Esophagus muscularis mucosa (tissue), 4 donors: ENCODE measurements around the gene GGACT. TPM values are rescaled to one million over a fixed set of nuclear protein-coding genes. Genes with fewer than 3 reads are reported as not detected.

Source experiments
- DNase-seq: peaks from one replicate; pipeline ENCODE4 v3.0.0-alpha.2; 2017; ENCODE audit errors: extremely low spot score
- H3K27ac ChIP-seq, 4 donors: fragments of 200-600 bp; sonication (generic); replicated peaks in 1 of 4; 1 replicate in 3 of 4; 2 replicates in 1 of 4; pipeline ENCODE4 v1.5.1; 2016 to 2019; ENCODE audit warnings: mild to moderate bottlenecking in 1 of 4
- H3K27me3 ChIP-seq, 4 donors: fragments of 200-600 bp; sonication (generic); one replicate each; pipeline versions ENCODE4 v1.5.1 to v1.6.0; 2016 to 2019
- H3K36me3 ChIP-seq, 4 donors: fragments of 200-600 bp; sonication (generic); one replicate each; pipeline ENCODE4 v1.5.1; 2016 to 2019
- H3K4me1 ChIP-seq, 4 donors: fragments of 200-600 bp; sonication (generic); one replicate each; pipeline ENCODE4 v1.5.1; 2016 to 2019
- H3K4me3 ChIP-seq, 4 donors: fragments of 200-600 bp; sonication (generic); 1 replicate in 2 of 4; 2 replicates in 2 of 4; pipeline ENCODE4 v1.5.1; 2016 to 2019; ENCODE audit warnings: mild to moderate bottlenecking in 4 of 4, moderate library complexity in 1 of 4
- H3K9me3 ChIP-seq, 4 donors: fragments of 200-600 bp; sonication (generic); 1 replicate in 3 of 4; 2 replicates in 1 of 4; pipeline ENCODE4 v1.5.1; 2016 to 2019
- CTCF ChIP-seq, 3 experiments: fragments of 200-600 bp in 2 of 3; fragments of 450-650 bp in 1 of 3; sonication (generic) in 2 of 3; IDR thresholded peaks; one replicate each; pipeline ENCODE4 v1.5.1; 2017 to 2019; ENCODE audit warnings: antibody characterized with exemption in 3 of 3, mild to moderate bottlenecking in 2 of 3, moderate library complexity in 1 of 3
- EP300 ChIP-seq: sonication (generic); formaldehyde crosslinking; IDR thresholded peaks from one replicate; pipeline ENCODE4 v1.6.1; 2017; ENCODE audit warnings: antibody characterized with exemption
- POLR2A ChIP-seq: fragments of 450-650 bp; IDR thresholded peaks from one replicate; pipeline ENCODE4 v1.6.1; 2017; ENCODE audit warnings: antibody characterized with exemption, moderate library complexity, mild to moderate bottlenecking, low read depth
- POLR2AphosphoS5 ChIP-seq, 2 donors: sonication (generic); formaldehyde crosslinking; IDR thresholded peaks; one replicate each; pipeline ENCODE4 v1.6.1; 2017; ENCODE audit warnings: antibody characterized with exemption in 2 of 2
- WGBS: methylation state at CpG from one replicate; pipeline ENCODE4 v1.1.5; 2018; 5-methylcytosine and 5-hydroxymethylcytosine counted together
- intact Hi-C: fragments of 100-400 bp; cut with DNase I; formaldehyde crosslinking; loops from one replicate; pipeline ENCODE4 v1.15.1; 2023
- total RNA-seq, 4 donors: library from RNA; depleted of rRNA; stranded (reverse); fragments of >200 nt; gene quantifications; one replicate each; pipeline versions ENCODE4 v1.1.0 to v1.2.1, GENCODE V29; 2016

The GGACT gene
- total RNA-seq, 4 donors from 2014 or later = 1.2 to 2.9 (median 1.3) TPM

GRCh38 chr13:100535426-100536135, 53.0 kb downstream of the GGACT start:
- no peak for DNase-seq
- Histone ChIP-seq H3K4me3 (no peak overlapping the region), H3K4me1 (no peaks in the 10 kb centered on the region), H3K27ac (no peak overlapping the region), H3K36me3 (peaks cover 3 to 24% (median 14%) of the 10 kb centered on the region in 4 donors), H3K27me3 (no peaks in the 10 kb centered on the region), H3K9me3 (no peaks in the 10 kb centered on the region)
- WGBS = 88% methylated on average over 16 of the region's 16 CpGs
- intact Hi-C loops = no loop called here
- no peak for TF ChIP-seq POLR2AphosphoS5 (IDR thresholded peaks at IDR 0.05)
- no peak for TF ChIP-seq CTCF (IDR thresholded peaks at IDR 0.05)
- TF ChIP-seq POLR2A = no peak
- TF ChIP-seq EP300 = no peak

GRCh38 chr13:100534911-100535310, 53.7 kb downstream of the GGACT start:
- no peak for DNase-seq
- Histone ChIP-seq H3K27me3 (no peaks in the 10 kb centered on the region), H3K27ac (no peak overlapping the region), H3K36me3 (peaks cover 3 to 30% (median 16%) of the 10 kb centered on the region in 4 donors), H3K4me3 (no peak overlapping the region), H3K4me1 (no peaks in the 10 kb centered on the region), H3K9me3 (no peaks in the 10 kb centered on the region)
- WGBS = 90% methylated on average over 6 of the region's 6 CpGs
- intact Hi-C loops = no loop called here
- no peak for TF ChIP-seq EP300

- TF ChIP-seq CTCF (IDR thresholded peaks at IDR 0.05) (no peak), POLR2A (no peak), EP300 (no peak), POLR2AphosphoS5 (IDR thresholded peaks at IDR 0.05) (no peak)
- Histone ChIP-seq H3K4me1 (no peaks in the 10 kb centered on the region), H3K9me3 (no peaks in the 10 kb centered on the region), H3K27ac (no peak overlapping the region), H3K4me3 (no peak overlapping the region), H3K27me3 (no peaks in the 10 kb centered on the region), H3K36me3 (peaks cover 3 to 37% (median 19%) of the 10 kb centered on the region in 4 donors)
- intact Hi-C loops = no loop called here
- DNase-seq = no peak
- 97% methylated on average over 10 of the region's 13 CpGs for WGBS
These were observed 54.3 kb downstream of the GGACT start for GRCh38 chr13:100534147-100534843.

- TF ChIP-seq POLR2AphosphoS5 (IDR thresholded peaks at IDR 0.05) (no peak), EP300 (no peak), CTCF (IDR thresholded peaks at IDR 0.05) (no peak), POLR2A (no peak)
- H3K9me3 ChIP-seq = no peaks in the 10 kb centered on the region
- no peaks in the 10 kb centered on the region for H3K27me3 ChIP-seq
- intact Hi-C loops = no loop called here
- H3K4me1 ChIP-seq = no peaks in the 10 kb centered on the region
- 86% methylated on average over 19 of the region's 19 CpGs for WGBS
- no peak overlapping the region for H3K27ac ChIP-seq
- H3K4me3 ChIP-seq = no peak overlapping the region
- H3K36me3 ChIP-seq = peaks cover 3 to 43% (median 25%) of the 10 kb centered on the region in 4 donors
- DNase-seq = no peak
These were observed 55.0 kb downstream of the GGACT start for GRCh38 chr13:100533588-100534041.

GRCh38 chr13:100532836-100533435, 55.7 kb downstream of the GGACT start:
- no peak overlapping the region for H3K4me3 ChIP-seq
- peaks cover 3 to 50% (median 29%) of the 10 kb centered on the region in 4 donors for H3K36me3 ChIP-seq
- WGBS = 100% methylated on average over 12 of the region's 14 CpGs
- H3K9me3 ChIP-seq = no peaks in the 10 kb centered on the region
- intact Hi-C loops = no loop called here
- no peaks in the 10 kb centered on the region for H3K4me1 ChIP-seq
- TF ChIP-seq CTCF (IDR thresholded peaks at IDR 0.05) = no peak
- no peak for TF ChIP-seq EP300
- TF ChIP-seq POLR2A = no peak
- TF ChIP-seq POLR2AphosphoS5 (IDR thresholded peaks at IDR 0.05) = no peak
- H3K27me3 ChIP-seq = no peaks in the 10 kb centered on the region
- no peak for DNase-seq
- H3K27ac ChIP-seq = no peak overlapping the region
